Liver (tissue), 9 donors: ENCODE data around the gene FRMD6. TPM values are rescaled to one million over a fixed set of nuclear protein-coding genes. Genes with fewer than 3 reads are reported as not detected.

Experiments
- DNase-seq: peaks from one replicate; pipeline ENCODE4 v3.0.0-alpha.2; 2017; ENCODE audit warnings: low spot score
- H3K27ac ChIP-seq, 2 donors: one replicate each; pipeline ENCODE4 v1.7.0; 2013; ENCODE audit warnings: inconsistent platforms in 2 of 2, low read length in 2 of 2, control low read depth in 1 of 2, low read depth in 1 of 2, mild to moderate bottlenecking in 1 of 2
- H3K27me3 ChIP-seq, 4 donors: one replicate each; pipeline versions ENCODE4 v1.6.1 to v1.7.0; 2013; ENCODE audit warnings: low read length in 3 of 4, inconsistent platforms in 1 of 4, mild to moderate bottlenecking in 1 of 4, moderate library complexity in 1 of 4; ENCODE audit not compliant: control insufficient read depth in 4 of 4, insufficient read depth in 4 of 4
- H3K36me3 ChIP-seq, 4 donors: one replicate each; pipeline versions ENCODE4 v1.6.1 to v1.7.0; 2013; ENCODE audit warnings: low read length in 3 of 4, mild to moderate bottlenecking in 3 of 4, low read depth in 1 of 4, moderate library complexity in 1 of 4; ENCODE audit not compliant: control insufficient read depth in 4 of 4, insufficient read depth in 3 of 4
- H3K4me1 ChIP-seq, 4 donors: one replicate each; pipeline versions ENCODE4 v1.6.1 to v1.7.0; 2013; ENCODE audit warnings: low read length in 3 of 4, mild to moderate bottlenecking in 3 of 4, moderate library complexity in 1 of 4; ENCODE audit not compliant: control insufficient read depth in 4 of 4, insufficient read depth in 4 of 4
- H3K4me3 ChIP-seq, 3 donors: one replicate each; pipeline versions ENCODE4 v1.6.1 to v1.7.0; 2013; ENCODE audit warnings: low read length in 3 of 3, control low read depth in 1 of 3, low read depth in 1 of 3, mild to moderate bottlenecking in 1 of 3
- H3K9ac ChIP-seq, 2 donors: one replicate each; pipeline ENCODE4 v1.7.0; 2013; ENCODE audit warnings: low read length in 2 of 2, mild to moderate bottlenecking in 2 of 2, moderate library complexity in 2 of 2, control low read depth in 1 of 2, low read depth in 1 of 2
- H3K9me3 ChIP-seq, 4 donors: one replicate each; pipeline versions ENCODE4 v1.6.1 to v1.7.0; 2013; ENCODE audit warnings: low read length in 3 of 4; ENCODE audit not compliant: control insufficient read depth in 4 of 4
- EGR1 ChIP-seq, 2 donors: IDR thresholded peaks; 2 replicates each; pipeline ENCODE4 v1.6.1; 2016 to 2018; ENCODE audit warnings: antibody characterized with exemption in 2 of 2, low read depth in 2 of 2
- FOXA1 ChIP-seq: IDR thresholded peaks from 2 replicates; pipeline ENCODE4 v1.6.1; 2016; ENCODE audit warnings: antibody characterized with exemption
- FOXA2 ChIP-seq: IDR thresholded peaks from 2 replicates; pipeline ENCODE4 v1.6.1; 2016; ENCODE audit warnings: antibody characterized with exemption
- GABPA ChIP-seq, 2 donors: IDR thresholded peaks in 1 of 2; conservative IDR thresholded peaks in 1 of 2; 2 replicates each; pipeline ENCODE4 v1.6.1; 2016; ENCODE audit warnings: antibody characterized with exemption in 2 of 2, mild to moderate bottlenecking in 1 of 2, moderate library complexity in 1 of 2
- HNF4A ChIP-seq, 2 donors: conservative IDR thresholded peaks; 2 replicates each; pipeline ENCODE4 v1.6.1; 2016; ENCODE audit warnings: antibody characterized with exemption in 2 of 2, mild to moderate bottlenecking in 2 of 2
- HNF4G ChIP-seq: IDR thresholded peaks from 2 replicates; pipeline ENCODE4 v1.6.1; 2016; ENCODE audit warnings: antibody characterized with exemption
- JUND ChIP-seq, 2 donors: IDR thresholded peaks; 2 replicates each; pipeline ENCODE4 v1.6.1; 2016; ENCODE audit warnings: antibody characterized with exemption in 2 of 2
- NR2F2 ChIP-seq: IDR thresholded peaks from 2 replicates; pipeline ENCODE4 v1.6.1; 2016; ENCODE audit warnings: antibody characterized with exemption
- RAD21 ChIP-seq, 2 donors: IDR thresholded peaks; 2 replicates each; pipeline ENCODE4 v1.6.1; 2016; ENCODE audit warnings: antibody characterized with exemption in 2 of 2, mild to moderate bottlenecking in 2 of 2
- RXRA ChIP-seq, 2 donors: IDR thresholded peaks; 2 replicates each; pipeline ENCODE4 v1.6.1; 2017 to 2018; ENCODE audit warnings: antibody characterized with exemption in 2 of 2, mild to moderate bottlenecking in 1 of 2
- SP1 ChIP-seq: IDR thresholded peaks from 2 replicates; pipeline ENCODE4 v1.6.1; 2018; ENCODE audit warnings: antibody characterized with exemption, mild to moderate bottlenecking
- TAF1 ChIP-seq: conservative IDR thresholded peaks from 2 replicates; pipeline ENCODE4 v1.6.1; 2016; ENCODE audit warnings: antibody characterized with exemption, mild to moderate bottlenecking
- YY1 ChIP-seq: IDR thresholded peaks from 2 replicates; pipeline ENCODE4 v1.6.1; 2016; ENCODE audit warnings: antibody characterized with exemption, mild to moderate bottlenecking
- WGBS: extraction: QIAGEN DNeasy Blood & Tissue Kit; methylation state at CpG from one replicate; pipeline ENCODE4 v1.1.7; 2013; 5-methylcytosine and 5-hydroxymethylcytosine counted together
- polyA plus RNA-seq, 2 donors: library from polyadenylated mRNA; stranded (reverse) in 1 of 2; unstranded in 1 of 2; fragments of 200-250 nt in 1 of 2; fragments of >200 nt in 1 of 2; fragmentation: Nextera tagmentation in 1 of 2; extraction: Ambion mirVana in 1 of 2; gene quantifications; one replicate each; pipeline versions ENCODE4 v1.2.1 to v1.2.3, GENCODE V29; 2013 to 2015
- total RNA-seq, 2 donors: library from RNA; depleted of rRNA; stranded (reverse); fragments of >200 nt; gene quantifications; one replicate each; pipeline ENCODE4 v1.2.3, GENCODE V29; 2014
- TF ChIP-seq, protein P1 (sequence below): IDR thresholded peaks from 2 replicates; pipeline ENCODE4 v1.6.1; 2016; ENCODE audit warnings: antibody characterized with exemption
- TF ChIP-seq, protein P2 (sequence below): fragments of 150-350 bp; IDR thresholded peaks from 2 replicates; pipeline ENCODE4 v1.5.1; 2017; ENCODE audit warnings: improper control_type of control experiment, low read depth, low read length; ENCODE audit not compliant: missing input control
- TF ChIP-seq, protein P3 (sequence below): IDR thresholded peaks from 2 replicates; pipeline ENCODE4 v1.6.1; 2016; ENCODE audit warnings: antibody characterized with exemption
- TF ChIP-seq, protein P4 (sequence below): IDR thresholded peaks from 2 replicates; pipeline ENCODE4 v1.6.1; 2016; ENCODE audit warnings: antibody characterized with exemption, mild to moderate bottlenecking
- TF ChIP-seq, protein P5 (sequence below): IDR thresholded peaks from 2 replicates; pipeline ENCODE4 v1.6.1; 2016; ENCODE audit warnings: antibody characterized with exemption
- donor health status: healthy.
- donor health status: healthy.
- donor health status: healthy.
- donor health status: healthy.
- donor health status: healthy.

FRMD6 gene
- total and polyA plus RNA-seq, 4 donors: 2.4 to 10.0 (median 3.4) TPM

DNA sequence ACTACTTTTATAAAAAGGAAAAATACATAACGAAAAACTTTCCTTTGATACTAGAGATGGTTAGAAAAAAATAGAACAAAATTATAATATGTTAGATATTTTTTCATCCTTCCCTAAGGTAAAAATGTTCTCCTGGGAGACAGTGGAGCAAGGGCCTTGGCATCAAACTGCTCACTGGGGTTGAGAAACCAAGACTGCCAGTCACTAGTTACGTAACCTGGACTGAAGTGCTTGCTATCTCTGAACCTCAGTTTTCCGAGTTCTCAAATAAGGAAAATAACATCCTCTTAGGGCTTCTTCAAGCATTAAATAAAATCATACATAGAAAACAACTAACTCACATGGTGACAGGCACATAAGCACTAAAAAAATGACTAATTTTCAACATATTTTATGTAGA is 48.2 kb upstream of the FRMD6 start:
- no peaks in the 10 kb centered on the region for H3K27me3 ChIP-seq
- H3K4me1 ChIP-seq: peaks cover 0 to 2% (median 0%) of the 10 kb centered on the region in 4 donors
- H3K27ac ChIP-seq: no peak overlapping the region
- no peak for DNase-seq
- TF ChIP-seq FOXA1 (no peak), YY1 (no peak), RXRA (IDR thresholded peaks at IDR 0.05) (no peak), TAF1 (no peak), FOXA2 (no peak), GABPA (IDR thresholded peaks at IDR 0.05 in 1 of 2, conservative IDR thresholded peaks at IDR 0.05 in 1 of 2) (no peak), SP1 (no peak), JUND (IDR thresholded peaks at IDR 0.05) (no peak), HNF4A (conservative IDR thresholded peaks at IDR 0.05) (no peak), HNF4G (no peak), EGR1 (IDR thresholded peaks at IDR 0.05; ENCODE audit: low read depth in 2 of 2) (no peak), RAD21 (IDR thresholded peaks at IDR 0.05) (no peak), NR2F2 (no peak)
- TF ChIP-seq, protein P1, sequence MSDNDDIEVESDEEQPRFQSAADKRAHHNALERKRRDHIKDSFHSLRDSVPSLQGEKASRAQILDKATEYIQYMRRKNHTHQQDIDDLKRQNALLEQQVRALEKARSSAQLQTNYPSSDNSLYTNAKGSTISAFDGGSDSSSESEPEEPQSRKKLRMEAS: no peak
- TF ChIP-seq, protein P2, sequence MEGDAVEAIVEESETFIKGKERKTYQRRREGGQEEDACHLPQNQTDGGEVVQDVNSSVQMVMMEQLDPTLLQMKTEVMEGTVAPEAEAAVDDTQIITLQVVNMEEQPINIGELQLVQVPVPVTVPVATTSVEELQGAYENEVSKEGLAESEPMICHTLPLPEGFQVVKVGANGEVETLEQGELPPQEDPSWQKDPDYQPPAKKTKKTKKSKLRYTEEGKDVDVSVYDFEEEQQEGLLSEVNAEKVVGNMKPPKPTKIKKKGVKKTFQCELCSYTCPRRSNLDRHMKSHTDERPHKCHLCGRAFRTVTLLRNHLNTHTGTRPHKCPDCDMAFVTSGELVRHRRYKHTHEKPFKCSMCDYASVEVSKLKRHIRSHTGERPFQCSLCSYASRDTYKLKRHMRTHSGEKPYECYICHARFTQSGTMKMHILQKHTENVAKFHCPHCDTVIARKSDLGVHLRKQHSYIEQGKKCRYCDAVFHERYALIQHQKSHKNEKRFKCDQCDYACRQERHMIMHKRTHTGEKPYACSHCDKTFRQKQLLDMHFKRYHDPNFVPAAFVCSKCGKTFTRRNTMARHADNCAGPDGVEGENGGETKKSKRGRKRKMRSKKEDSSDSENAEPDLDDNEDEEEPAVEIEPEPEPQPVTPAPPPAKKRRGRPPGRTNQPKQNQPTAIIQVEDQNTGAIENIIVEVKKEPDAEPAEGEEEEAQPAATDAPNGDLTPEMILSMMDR: no peak
- TF ChIP-seq, protein P3, sequence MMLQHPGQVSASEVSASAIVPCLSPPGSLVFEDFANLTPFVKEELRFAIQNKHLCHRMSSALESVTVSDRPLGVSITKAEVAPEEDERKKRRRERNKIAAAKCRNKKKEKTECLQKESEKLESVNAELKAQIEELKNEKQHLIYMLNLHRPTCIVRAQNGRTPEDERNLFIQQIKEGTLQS: no peak
- TF ChIP-seq, protein P4, sequence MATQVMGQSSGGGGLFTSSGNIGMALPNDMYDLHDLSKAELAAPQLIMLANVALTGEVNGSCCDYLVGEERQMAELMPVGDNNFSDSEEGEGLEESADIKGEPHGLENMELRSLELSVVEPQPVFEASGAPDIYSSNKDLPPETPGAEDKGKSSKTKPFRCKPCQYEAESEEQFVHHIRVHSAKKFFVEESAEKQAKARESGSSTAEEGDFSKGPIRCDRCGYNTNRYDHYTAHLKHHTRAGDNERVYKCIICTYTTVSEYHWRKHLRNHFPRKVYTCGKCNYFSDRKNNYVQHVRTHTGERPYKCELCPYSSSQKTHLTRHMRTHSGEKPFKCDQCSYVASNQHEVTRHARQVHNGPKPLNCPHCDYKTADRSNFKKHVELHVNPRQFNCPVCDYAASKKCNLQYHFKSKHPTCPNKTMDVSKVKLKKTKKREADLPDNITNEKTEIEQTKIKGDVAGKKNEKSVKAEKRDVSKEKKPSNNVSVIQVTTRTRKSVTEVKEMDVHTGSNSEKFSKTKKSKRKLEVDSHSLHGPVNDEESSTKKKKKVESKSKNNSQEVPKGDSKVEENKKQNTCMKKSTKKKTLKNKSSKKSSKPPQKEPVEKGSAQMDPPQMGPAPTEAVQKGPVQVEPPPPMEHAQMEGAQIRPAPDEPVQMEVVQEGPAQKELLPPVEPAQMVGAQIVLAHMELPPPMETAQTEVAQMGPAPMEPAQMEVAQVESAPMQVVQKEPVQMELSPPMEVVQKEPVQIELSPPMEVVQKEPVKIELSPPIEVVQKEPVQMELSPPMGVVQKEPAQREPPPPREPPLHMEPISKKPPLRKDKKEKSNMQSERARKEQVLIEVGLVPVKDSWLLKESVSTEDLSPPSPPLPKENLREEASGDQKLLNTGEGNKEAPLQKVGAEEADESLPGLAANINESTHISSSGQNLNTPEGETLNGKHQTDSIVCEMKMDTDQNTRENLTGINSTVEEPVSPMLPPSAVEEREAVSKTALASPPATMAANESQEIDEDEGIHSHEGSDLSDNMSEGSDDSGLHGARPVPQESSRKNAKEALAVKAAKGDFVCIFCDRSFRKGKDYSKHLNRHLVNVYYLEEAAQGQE: no peak
- TF ChIP-seq, protein P5, sequence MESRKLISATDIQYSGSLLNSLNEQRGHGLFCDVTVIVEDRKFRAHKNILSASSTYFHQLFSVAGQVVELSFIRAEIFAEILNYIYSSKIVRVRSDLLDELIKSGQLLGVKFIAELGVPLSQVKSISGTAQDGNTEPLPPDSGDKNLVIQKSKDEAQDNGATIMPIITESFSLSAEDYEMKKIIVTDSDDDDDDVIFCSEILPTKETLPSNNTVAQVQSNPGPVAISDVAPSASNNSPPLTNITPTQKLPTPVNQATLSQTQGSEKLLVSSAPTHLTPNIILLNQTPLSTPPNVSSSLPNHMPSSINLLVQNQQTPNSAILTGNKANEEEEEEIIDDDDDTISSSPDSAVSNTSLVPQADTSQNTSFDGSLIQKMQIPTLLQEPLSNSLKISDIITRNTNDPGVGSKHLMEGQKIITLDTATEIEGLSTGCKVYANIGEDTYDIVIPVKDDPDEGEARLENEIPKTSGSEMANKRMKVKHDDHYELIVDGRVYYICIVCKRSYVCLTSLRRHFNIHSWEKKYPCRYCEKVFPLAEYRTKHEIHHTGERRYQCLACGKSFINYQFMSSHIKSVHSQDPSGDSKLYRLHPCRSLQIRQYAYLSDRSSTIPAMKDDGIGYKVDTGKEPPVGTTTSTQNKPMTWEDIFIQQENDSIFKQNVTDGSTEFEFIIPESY: no peak
- WGBS: 81% methylated on average over 3 of the region's 3 CpGs
- H3K9me3 ChIP-seq: no peaks in the 10 kb centered on the region
- H3K36me3 ChIP-seq: no peaks in the 10 kb centered on the region
- H3K9ac ChIP-seq: no peak overlapping the region
- H3K4me3 ChIP-seq: no peak overlapping the region
